ENCODE results near the gene SLC25A33. TPM values are rescaled to one million over a fixed set of nuclear protein-coding genes. Genes with fewer than 3 reads are reported as not detected.

SLC25A33 gene
- total RNA-seq, 6 experiments from 2014 or later = 3.5 to 26.5 (median 8.2) TPM

DNA sequence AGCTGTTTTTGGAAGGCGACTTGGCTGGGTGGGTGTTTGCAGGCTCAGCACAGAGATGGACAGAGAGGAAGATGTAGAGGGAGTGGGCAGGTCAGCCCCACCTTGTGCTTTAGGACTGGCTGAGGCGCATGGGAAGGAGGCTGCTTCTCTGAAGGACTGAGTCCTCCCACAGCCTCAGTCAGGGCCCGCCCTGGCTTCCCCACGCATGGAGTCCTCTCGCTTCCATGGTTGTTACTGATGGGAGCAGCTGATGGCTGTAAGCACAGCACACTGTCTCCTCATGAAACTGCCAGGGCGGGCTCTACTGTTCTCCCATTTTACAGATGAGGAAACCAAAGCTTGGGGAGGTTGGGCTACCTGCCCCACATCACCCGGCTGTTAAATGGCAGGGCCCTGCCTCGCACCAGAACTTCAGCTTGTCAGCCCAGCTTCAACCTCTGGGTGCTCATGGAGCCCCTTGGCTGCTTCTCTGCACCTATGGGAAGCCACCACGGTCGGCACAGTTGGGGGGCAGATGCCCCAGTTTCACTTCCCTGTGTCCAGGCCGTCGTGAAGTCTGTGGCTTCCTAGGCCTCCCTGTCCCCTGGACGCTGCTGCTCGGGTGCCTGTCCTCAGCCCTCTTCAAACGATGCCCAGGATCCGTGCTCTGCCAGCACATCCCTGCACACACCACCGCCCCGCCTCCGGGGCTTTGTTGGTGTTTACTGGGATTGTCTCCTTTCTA, 51.8 kb downstream of the SLC25A33 start:
- ATAC-seq (no peak), DNase-seq (no peak)
- H3K27ac ChIP-seq = no peak overlapping the region
- no peaks in the 10 kb centered on the region for H3K9me3 ChIP-seq
- 88% methylated on average over 3 of the region's 19 CpGs for WGBS (ENCODE audit: insufficient coverage, low coverage, low lambda C conversion rate, missing lambda C conversion rate)
- TF ChIP-seq POLR2A (IDR thresholded peaks at IDR 0.05) = no peak
- TF ChIP-seq, protein P1, sequence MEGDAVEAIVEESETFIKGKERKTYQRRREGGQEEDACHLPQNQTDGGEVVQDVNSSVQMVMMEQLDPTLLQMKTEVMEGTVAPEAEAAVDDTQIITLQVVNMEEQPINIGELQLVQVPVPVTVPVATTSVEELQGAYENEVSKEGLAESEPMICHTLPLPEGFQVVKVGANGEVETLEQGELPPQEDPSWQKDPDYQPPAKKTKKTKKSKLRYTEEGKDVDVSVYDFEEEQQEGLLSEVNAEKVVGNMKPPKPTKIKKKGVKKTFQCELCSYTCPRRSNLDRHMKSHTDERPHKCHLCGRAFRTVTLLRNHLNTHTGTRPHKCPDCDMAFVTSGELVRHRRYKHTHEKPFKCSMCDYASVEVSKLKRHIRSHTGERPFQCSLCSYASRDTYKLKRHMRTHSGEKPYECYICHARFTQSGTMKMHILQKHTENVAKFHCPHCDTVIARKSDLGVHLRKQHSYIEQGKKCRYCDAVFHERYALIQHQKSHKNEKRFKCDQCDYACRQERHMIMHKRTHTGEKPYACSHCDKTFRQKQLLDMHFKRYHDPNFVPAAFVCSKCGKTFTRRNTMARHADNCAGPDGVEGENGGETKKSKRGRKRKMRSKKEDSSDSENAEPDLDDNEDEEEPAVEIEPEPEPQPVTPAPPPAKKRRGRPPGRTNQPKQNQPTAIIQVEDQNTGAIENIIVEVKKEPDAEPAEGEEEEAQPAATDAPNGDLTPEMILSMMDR (IDR thresholded peaks at IDR 0.05) = no peak
- intact Hi-C loops (cut with DNase I) = no loop called here
- H3K36me3 ChIP-seq = no peaks in the 10 kb centered on the region
- H3K4me3 ChIP-seq = no peak overlapping the region
- H3K27me3 ChIP-seq = no peaks in the 10 kb centered on the region
- H3K4me1 ChIP-seq = peaks cover 0 to 13% (median 4%) of the 10 kb centered on the region in 4 donors

DNA sequence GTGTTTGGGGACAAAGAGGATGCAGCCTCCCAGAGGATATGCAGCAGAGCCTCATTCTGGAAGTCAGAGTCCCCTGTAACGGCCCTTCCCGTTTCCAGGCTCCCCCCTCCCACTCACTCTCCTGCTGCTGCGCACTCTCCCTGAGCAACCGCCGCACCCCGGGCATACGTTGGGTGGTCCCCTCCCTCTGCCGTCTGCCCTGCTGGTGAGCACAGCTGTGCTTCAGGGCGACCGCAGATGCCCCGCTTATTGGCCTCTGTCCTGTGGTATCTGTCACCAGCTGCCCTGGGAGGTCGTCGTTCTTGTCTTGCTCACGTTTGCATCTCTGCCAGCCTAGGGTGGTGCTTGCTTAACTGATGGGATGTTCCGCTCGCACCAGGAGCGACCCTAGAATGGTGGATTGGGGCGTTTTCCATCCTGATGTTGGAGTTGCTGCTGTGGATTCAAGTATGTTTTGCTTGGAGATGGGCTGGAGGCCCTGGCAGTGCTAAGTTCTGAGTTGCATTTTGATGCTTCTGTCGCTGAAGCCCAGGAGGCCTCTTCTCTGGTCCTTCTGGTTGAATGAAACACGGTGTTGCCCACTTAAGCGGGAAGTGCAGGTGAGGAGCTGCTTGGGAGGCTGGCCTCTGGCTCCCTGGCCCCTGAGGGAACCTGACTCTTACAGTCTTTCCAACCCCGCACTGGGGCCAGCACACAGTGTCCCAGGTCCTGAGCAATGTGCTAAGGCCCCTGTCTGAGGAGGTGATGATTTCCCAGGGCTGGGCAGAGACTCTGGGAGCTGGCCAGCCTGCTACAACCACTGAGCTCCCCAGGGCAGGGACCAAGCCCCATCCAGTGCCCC, 52.6 kb downstream of the SLC25A33 start:
- Histone ChIP-seq H3K27ac (no peak overlapping the region), H3K4me1 (peaks cover 0 to 19% (median 4%) of the 10 kb centered on the region in 4 donors), H3K4me3 (no peak overlapping the region), H3K27me3 (no peaks in the 10 kb centered on the region), H3K9me3 (no peaks in the 10 kb centered on the region), H3K36me3 (no peaks in the 10 kb centered on the region)
- DNase-seq (no peak), ATAC-seq (no peak)
- WGBS (ENCODE audit: insufficient coverage, low coverage, low lambda C conversion rate, missing lambda C conversion rate) = 69% methylated on average over 13 of the region's 22 CpGs
- TF ChIP-seq, protein P1 (IDR thresholded peaks at IDR 0.05) = no peak
- intact Hi-C loops (cut with DNase I) = no loop called here

DNA sequence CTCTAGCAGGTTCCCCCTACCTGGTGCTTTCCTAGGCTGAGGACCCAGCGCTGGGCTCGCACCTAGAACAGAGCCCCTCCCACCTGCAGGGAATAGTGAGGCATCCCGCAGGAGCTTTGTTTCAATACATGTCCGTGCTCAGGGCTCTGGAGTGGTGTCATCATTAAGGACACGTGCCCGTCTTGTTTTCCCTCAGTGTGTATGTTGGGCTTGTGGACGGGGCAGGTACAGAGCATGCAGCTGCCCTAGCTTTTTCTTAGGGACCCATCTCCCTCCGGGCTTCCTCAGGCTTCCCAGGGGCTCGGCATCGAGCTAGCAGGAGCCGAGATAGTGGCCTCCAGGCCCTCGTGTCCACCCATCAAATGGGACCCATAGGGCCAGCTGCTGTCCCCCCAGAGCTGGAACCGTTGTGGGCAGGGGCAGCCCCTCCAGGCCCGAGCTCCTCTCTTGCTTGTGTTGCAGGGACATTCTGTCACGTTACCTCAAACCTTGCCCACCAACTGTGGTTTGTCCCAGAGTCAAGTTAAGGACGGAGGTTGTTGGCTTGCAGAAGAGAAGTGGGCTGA, 53.3 kb downstream of the SLC25A33 start:
- intact Hi-C loops (cut with DNase I) = no loop called here
- DNase-seq (no peak), ATAC-seq (no peak)
- Histone ChIP-seq H3K27ac (no peak overlapping the region), H3K4me3 (no peak overlapping the region), H3K27me3 (no peaks in the 10 kb centered on the region), H3K9me3 (no peaks in the 10 kb centered on the region), H3K4me1 (peaks cover 0 to 19% (median 4%) of the 10 kb centered on the region in 4 donors), H3K36me3 (no peaks in the 10 kb centered on the region)
- WGBS (ENCODE audit: insufficient coverage, low coverage, low lambda C conversion rate, missing lambda C conversion rate) = no CpG with 5 or more reads among the region's 16 CpGs
- TF ChIP-seq, protein P1 (IDR thresholded peaks at IDR 0.05) = no peak
- no peak for TF ChIP-seq POLR2A (IDR thresholded peaks at IDR 0.05)

DNA sequence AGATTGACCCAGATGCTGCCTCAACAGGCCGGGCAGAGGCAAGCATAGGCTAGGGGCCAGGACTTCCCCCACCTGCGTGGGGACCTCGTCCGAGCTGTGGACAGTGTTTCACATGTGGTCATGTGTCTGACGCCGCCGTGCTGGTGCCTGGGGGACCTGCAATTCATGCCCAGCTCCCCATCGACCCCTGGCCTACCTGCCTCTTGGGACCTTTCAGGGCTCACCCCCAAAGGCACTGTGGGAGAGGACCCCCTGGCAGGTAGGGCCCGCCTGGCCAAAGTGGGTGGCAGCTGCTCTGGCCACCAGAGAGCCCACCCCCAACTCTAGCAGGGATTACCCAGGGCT, 53.9 kb downstream of the SLC25A33 start:
- H3K9me3 ChIP-seq = no peaks in the 10 kb centered on the region
- DNase-seq = no peak
- intact Hi-C loops (cut with DNase I) = no loop called here

More for the DNA sequence above, 53.9 kb downstream of the SLC25A33 start:
- no peaks in the 10 kb centered on the region for H3K27me3 ChIP-seq
- H3K4me3 ChIP-seq = no peak overlapping the region
- H3K27ac ChIP-seq = no peak overlapping the region
- no peaks in the 10 kb centered on the region for H3K36me3 ChIP-seq
- H3K4me1 ChIP-seq = peaks cover 0 to 17% (median 4%) of the 10 kb centered on the region in 4 donors
- no peak for TF ChIP-seq POLR2A (IDR thresholded peaks at IDR 0.05)
- TF ChIP-seq, protein P1 (IDR thresholded peaks at IDR 0.05) = no peak
- no peak for ATAC-seq
- WGBS (ENCODE audit: insufficient coverage, low coverage, low lambda C conversion rate, missing lambda C conversion rate) = no CpG with 5 or more reads among the region's 9 CpGs

Measured in right lobe of liver (tissue), 6 donors.